ENCODE data around the gene PRKG1.

- TF ChIP-seq REST (IDR thresholded peaks at IDR 0.05; ENCODE audit: low read depth), result no peak
- TF ChIP-seq RAD21 (IDR thresholded peaks at IDR 0.05; ENCODE audit: low read depth), result no peak
- TF ChIP-seq MAX (IDR thresholded peaks at IDR 0.05), result no peak
- TF ChIP-seq EP300 (IDR thresholded peaks at IDR 0.05; ENCODE audit: borderline replicate concordance), result no peak
- no peak for TF ChIP-seq TEAD4 (IDR thresholded peaks at IDR 0.05)
- no peak for TF ChIP-seq CEBPB (IDR thresholded peaks at IDR 0.05)
- no peak for TF ChIP-seq YY1 (IDR thresholded peaks at IDR 0.05; ENCODE audit: low read depth)
- no peak for TF ChIP-seq TAF1 (IDR thresholded peaks at IDR 0.05; ENCODE audit: low read depth)
- no peak for TF ChIP-seq CREB1 (IDR thresholded peaks at IDR 0.05; ENCODE audit: low read depth)
These were observed 186.1 kb downstream of the PRKG1 start for GRCh38 chr10:51260376-51260775.

Data from Ishikawa (cell line).